Skeletal muscle cell (primary cell): ENCODE measurements around the gene KLHL17.

Experiments
- DNase-seq: peaks from one replicate; pipeline ENCODE4 v3.0.0-alpha.2; 2010; ENCODE audit warnings: low read depth
- H3K4me3 ChIP-seq: 2 replicates; pipeline ENCODE4 v1.5.1; 2011; ENCODE audit warnings: low read depth, mild to moderate bottlenecking, control low read depth, low read length, moderate library complexity

KLHL17 gene

GRCh38 chr1:963746-964525 lies 3.6 kb downstream of the KLHL17 start:
- DNase-seq, result no peak
- H3K4me3 ChIP-seq, result no peak overlapping the region

- H3K4me3 ChIP-seq, result no peak overlapping the region
- no peak for DNase-seq
Observed at GRCh38 chr1:964691-965525, 4.5 kb downstream of the KLHL17 start.

GRCh38 chr1:965526-966134 lies 5.2 kb downstream of the KLHL17 start:
- no peak overlapping the region for H3K4me3 ChIP-seq

GRCh38 chr1:966135-966703 lies 5.8 kb downstream of the KLHL17 start, which contains the start of gene PLEKHN1:
PLEKHN1 (plus strand) TSS chr1:966482; CDS start chr1:966532, 50 bp downstream.
- peak within 1 kb of the TSS; percentile 63 for H3K4me3 ChIP-seq
- DNase-seq, result no peak

More at GRCh38 chr1:965526-966134, 5.2 kb downstream of the KLHL17 start:
- DNase-seq, result no peak

- no peak for DNase-seq
- peak overlapping the region; percentile 63 for H3K4me3 ChIP-seq
Observed at GRCh38 chr1:966704-967300, 6.4 kb downstream of the KLHL17 start.

- DNase-seq, result no peak
- H3K4me3 ChIP-seq, result no peak overlapping the region
Observed at GRCh38 chr1:967466-968343, 7.3 kb downstream of the KLHL17 start.

- no peak for DNase-seq
- no peak overlapping the region for H3K4me3 ChIP-seq
Observed at GRCh38 chr1:969260-969855, 9.0 kb downstream of the KLHL17 start.

- no peak for DNase-seq
- H3K4me3 ChIP-seq, result no peak overlapping the region
Observed at GRCh38 chr1:970242-970972, 10.0 kb downstream of the KLHL17 start.

- H3K4me3 ChIP-seq, result no peak overlapping the region
- DNase-seq, result no peak
Observed at GRCh38 chr1:970973-971730, 10.8 kb downstream of the KLHL17 start.

GRCh38 chr1:971751-972506 lies 11.5 kb downstream of the KLHL17 start:
- H3K4me3 ChIP-seq, result no peak overlapping the region
- DNase-seq, result no peak

- no peak overlapping the region for H3K4me3 ChIP-seq
- no peak for DNase-seq
Observed at GRCh38 chr1:972726-973458, 12.5 kb downstream of the KLHL17 start.

- DNase-seq, result no peak
- H3K4me3 ChIP-seq, result no peak overlapping the region
Observed at GRCh38 chr1:973459-974292, 13.3 kb downstream of the KLHL17 start.

GRCh38 chr1:974293-974640 lies 13.9 kb downstream of the KLHL17 start:
- H3K4me3 ChIP-seq, result no peak overlapping the region
- no peak for DNase-seq

- no peak for DNase-seq
- no peak overlapping the region for H3K4me3 ChIP-seq
Observed at GRCh38 chr1:974687-975328, 14.4 kb downstream of the KLHL17 start.
